Measurements from ENCODE around the gene AK1.

Gene AK1

DNA sequence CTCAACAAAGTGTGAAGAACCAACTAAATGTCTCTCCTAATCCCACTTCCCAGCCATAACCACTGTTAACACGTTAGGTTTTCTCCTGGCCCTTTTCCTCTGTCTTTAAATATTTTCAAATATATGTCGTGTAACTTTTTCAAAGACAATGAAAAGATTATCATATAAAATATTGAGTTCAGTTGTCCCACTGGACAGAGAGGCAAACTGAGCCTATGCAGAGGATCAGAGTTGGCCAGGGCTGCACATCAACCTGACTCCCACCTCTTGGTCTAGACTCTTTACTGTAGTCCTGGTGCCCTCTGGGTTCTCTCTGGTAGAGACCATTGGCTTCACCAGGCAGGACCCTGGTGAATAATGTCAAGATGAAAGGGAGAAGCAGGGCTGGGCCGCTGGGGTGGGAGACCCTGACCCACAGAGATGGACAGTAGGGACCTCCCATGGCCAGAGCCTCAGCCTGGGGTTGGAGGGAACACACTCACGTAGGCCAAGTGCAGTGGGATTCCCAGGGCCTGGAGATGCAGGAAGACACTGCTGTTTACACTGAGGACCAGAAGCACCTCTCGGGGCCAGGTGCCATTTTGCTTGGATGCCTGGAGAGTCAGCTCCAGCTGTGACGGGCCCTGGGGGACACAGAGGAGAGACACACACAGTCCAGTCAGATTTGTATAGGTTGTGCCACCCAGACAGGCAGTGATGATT, 48.1 kb downstream of the AK1 start:
- no peak for DNase-seq (ENCODE audit: low spot score)
- TF ChIP-seq, protein P1, sequence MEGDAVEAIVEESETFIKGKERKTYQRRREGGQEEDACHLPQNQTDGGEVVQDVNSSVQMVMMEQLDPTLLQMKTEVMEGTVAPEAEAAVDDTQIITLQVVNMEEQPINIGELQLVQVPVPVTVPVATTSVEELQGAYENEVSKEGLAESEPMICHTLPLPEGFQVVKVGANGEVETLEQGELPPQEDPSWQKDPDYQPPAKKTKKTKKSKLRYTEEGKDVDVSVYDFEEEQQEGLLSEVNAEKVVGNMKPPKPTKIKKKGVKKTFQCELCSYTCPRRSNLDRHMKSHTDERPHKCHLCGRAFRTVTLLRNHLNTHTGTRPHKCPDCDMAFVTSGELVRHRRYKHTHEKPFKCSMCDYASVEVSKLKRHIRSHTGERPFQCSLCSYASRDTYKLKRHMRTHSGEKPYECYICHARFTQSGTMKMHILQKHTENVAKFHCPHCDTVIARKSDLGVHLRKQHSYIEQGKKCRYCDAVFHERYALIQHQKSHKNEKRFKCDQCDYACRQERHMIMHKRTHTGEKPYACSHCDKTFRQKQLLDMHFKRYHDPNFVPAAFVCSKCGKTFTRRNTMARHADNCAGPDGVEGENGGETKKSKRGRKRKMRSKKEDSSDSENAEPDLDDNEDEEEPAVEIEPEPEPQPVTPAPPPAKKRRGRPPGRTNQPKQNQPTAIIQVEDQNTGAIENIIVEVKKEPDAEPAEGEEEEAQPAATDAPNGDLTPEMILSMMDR (IDR thresholded peaks at IDR 0.05; ENCODE audit: extremely low read depth, missing control alignments): no peak

DNA sequence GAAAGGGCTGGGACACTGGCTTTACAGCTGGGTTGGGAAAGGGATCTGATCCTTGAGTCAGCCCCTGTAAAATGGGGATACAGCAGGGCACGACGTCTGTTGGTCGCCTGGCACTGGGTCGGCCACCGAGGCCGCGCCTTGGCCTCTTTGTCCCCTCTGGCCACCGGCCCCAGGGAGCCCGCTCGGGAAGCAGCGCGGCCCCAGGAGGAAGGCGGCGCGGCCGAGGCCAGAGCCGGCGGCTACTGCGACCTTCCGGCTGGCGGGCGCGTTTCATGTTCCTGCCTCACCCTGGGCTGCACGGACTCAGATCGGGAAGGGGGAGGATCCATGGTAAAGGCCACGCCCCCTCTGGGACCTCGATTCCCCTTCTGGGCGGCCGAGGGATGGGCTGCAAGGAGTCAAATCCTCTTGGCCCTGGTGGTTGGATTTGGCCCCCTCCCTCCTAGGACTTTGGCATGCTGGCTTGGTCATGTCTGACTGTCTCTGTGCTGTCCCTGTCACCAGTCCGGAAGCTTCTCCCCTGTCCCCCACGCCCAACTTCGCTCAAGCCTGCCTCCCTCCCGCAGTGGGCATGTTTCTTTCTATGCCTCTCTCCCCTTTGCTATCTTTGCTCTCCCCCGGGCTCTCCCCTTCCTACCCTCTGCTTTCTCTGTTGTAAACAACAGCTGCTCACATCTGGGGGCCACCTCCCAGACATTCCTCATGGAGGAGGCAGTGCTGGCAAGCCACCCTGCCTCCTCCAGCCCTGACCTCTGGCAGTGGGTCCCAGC, 49.0 kb downstream of the AK1 start:
- DNase-seq (ENCODE audit: low spot score): no peak
- TF ChIP-seq, protein P1 (IDR thresholded peaks at IDR 0.05; ENCODE audit: extremely low read depth, missing control alignments): no peak

DNA sequence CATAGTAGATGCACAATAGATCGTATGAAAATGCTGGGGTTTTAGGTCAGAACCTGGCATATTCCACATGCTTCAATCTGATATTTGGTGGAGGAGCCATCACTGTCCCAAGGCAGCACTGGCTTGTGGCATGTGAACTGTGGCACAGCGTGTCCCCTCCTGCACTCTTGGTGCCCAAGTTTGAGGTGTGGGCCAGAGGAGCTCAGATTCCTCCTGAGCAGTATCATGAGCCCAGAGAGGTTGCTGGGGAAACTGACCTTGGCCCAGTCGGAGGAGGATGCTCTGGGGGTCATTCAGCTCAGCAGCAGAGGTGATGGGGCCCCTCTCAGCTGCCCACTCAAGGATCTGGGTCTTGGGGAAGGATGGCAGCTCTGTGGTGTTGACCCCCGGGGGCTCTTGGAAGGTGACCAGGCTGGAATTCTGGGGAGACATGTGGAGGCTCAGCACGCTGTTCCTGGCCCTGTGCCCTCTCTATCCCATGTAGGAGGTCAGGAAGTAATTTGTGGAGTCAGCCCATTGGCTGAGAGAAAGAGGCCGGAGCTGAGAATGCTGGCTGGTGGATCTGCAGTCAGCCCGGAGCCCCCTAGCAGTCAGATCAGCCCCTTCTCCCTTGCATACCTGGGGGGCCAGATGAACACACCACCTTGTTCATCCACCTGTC, 51.1 kb downstream of the AK1 start:
- DNase-seq (ENCODE audit: low spot score): no peak
- TF ChIP-seq, protein P1 (IDR thresholded peaks at IDR 0.05; ENCODE audit: extremely low read depth, missing control alignments): no peak

DNA sequence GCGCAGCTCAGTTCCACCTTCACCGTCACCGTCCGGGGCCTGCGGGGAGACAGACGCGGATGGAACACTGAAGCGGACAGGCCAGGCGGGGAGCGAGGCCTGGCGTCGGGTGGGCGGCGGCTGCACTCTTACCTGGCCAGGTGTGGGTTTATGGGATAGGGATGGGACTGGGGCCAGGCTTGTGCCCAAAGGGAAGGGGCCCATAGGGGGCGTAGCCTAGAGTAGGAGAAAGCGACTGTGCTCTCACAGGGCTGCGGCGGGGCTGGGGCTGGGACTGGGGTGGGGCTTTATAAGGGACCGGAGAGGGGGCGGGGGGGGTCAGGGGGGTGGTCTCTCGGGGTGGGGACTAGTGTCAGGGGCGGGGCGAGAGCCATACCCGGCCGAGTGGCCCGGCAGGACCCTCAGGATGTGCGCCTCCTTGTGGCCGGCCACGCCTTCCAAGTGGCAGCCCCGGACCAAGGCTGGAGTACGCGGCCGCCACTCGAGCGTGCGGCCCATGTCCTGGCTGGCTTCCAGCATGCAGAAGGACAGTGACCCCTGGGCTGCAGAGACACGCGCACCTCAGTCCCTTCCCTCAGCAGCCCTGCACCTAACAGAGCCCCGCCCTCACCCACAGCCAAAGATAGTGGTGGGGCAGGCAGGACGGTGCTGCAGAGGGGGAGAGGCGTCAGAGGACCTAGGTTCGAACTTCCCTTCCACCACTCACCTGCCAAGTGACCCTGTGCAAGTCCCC, 52.0 kb downstream of the AK1 start:
- TF ChIP-seq, protein P1 (IDR thresholded peaks at IDR 0.05; ENCODE audit: extremely low read depth, missing control alignments): no peak
- no peak for DNase-seq (ENCODE audit: low spot score)

DNA sequence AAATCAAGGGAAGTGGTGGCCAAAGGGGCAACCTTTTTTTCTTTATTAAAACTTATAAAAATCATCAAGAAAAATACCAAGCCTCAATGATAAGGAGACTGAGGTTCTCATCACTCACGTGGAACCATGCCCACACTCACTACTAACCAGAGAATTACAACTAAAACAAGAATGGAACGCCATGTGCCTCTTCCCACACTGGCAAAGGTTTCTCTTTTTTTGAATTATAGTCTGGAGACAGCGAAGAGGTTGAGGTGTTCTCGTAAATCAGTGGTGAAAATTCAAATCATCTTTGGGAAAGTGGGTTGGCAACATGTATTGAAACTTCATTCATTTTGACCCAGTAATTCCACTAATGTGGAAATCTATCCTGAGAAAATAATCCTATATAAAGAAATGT, 55.4 kb downstream of the AK1 start:
- TF ChIP-seq, protein P1 (IDR thresholded peaks at IDR 0.05; ENCODE audit: extremely low read depth, missing control alignments): no peak
- DNase-seq (ENCODE audit: low spot score): no peak

DNA sequence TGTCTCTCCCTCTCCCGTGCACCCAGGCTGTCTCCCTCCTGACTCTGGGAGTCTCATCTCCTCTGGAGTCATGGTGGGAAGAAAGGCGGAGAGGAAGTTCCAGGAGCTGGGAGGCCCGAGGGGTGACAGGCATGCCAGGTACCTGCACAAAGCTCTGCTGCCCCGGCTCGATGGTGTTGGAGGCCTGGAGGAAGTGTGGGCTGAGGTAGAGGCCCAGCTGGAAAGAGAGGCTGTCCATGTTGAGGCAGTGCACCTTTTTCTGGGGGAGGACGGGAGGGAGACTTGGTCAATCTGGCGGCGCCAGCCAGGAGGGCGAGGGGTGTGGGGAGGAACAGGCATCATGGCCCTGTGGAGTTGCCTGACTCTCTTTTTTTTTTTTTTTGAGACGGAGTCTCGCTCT, 58.9 kb downstream of the AK1 start:
- DNase-seq (ENCODE audit: low spot score): no peak
- TF ChIP-seq, protein P1 (IDR thresholded peaks at IDR 0.05; ENCODE audit: extremely low read depth, missing control alignments): no peak
